Measurements from ENCODE around the gene SH3GLB1.
"Not testable (repeated sequence)": the region's sequence is repeated elsewhere in the genome, so short reads cannot be mapped to it uniquely, and the experiment has no call there.

Gene SH3GLB1

GRCh38 chr1:86699186-86699585 is 5.2 kb upstream of the SH3GLB1 start:
- DNase-seq (ENCODE audit: low read depth, low spot score), result no peak
- TF ChIP-seq CTCF (IDR thresholded peaks at IDR 0.05; ENCODE audit: insufficient read depth, low read length, missing control alignments), result no peak
- CTCF ChIA-PET, result no interaction called here
- POLR2A ChIA-PET, result no interaction called here
- no peak overlapping the region for H3K4me3 ChIP-seq (ENCODE audit: low read depth, low read length)

GRCh38 chr1:86701731-86702130 is 2.6 kb upstream of the SH3GLB1 start:
- H3K4me3 ChIP-seq (ENCODE audit: low read depth, low read length), result no peak overlapping the region
- TF ChIP-seq CTCF (IDR thresholded peaks at IDR 0.05; ENCODE audit: insufficient read depth, low read length, missing control alignments), result no peak
- ChIA-PET POLR2A (no interaction called here), CTCF (interaction anchor here (0.9 kb wide), 1 partner anchor 12 kb away, joined by 3 read pairs; no protein-coding TSS in a partner anchor)
- DNase-seq (ENCODE audit: low read depth, low spot score), result no peak

GRCh38 chr1:86702954-86703494 is 1.4 kb upstream of the SH3GLB1 start:
- DNase-seq (ENCODE audit: low read depth, low spot score); POLR2A ChIA-PET; H3K4me3 ChIP-seq (ENCODE audit: low read depth, low read length): not testable (repeated sequence)
- CTCF ChIA-PET, result interaction anchor here (1.0 to 5.1 kb wide), 10 partner anchors 8 to 380 kb away, joined by 3 to 138 read pairs (median 10); no protein-coding TSS in a partner anchor

GRCh38 chr1:86703696-86704457 is 499 bp upstream of the SH3GLB1 start:
- peak overlapping the region; percentile 83 for H3K4me3 ChIP-seq (ENCODE audit: low read depth, low read length)
- no peak for TF ChIP-seq CTCF (IDR thresholded peaks at IDR 0.05; ENCODE audit: insufficient read depth, low read length, missing control alignments)
- no peak for DNase-seq (ENCODE audit: low read depth, low spot score)
- POLR2A ChIA-PET, result interaction anchor here (0.6 to 2.0 kb wide), 3 partner anchors 10 to 25 kb away, joined by 3 to 6 read pairs (median 4); no protein-coding TSS in a partner anchor
- CTCF ChIA-PET, result interaction anchor here (0.6 to 5.1 kb wide), 47 partner anchors 8 to 521 kb away, joined by 3 to 138 read pairs (median 4); partner anchors contain the start of gene ODF2L

GRCh38 chr1:86704972-86705664 is 742 bp downstream of the SH3GLB1 start:
- ChIA-PET POLR2A (interaction anchor here (0.7 to 2.0 kb wide), 5 partner anchors 8 to 205 kb away, joined by 3 to 6 read pairs (median 3); no protein-coding TSS in a partner anchor), CTCF (interaction anchor here (0.7 to 5.1 kb wide), 42 partner anchors 10 to 411 kb away, joined by 3 to 138 read pairs (median 5); partner anchors contain the start of gene ODF2L)
- H3K4me3 ChIP-seq (ENCODE audit: low read depth, low read length), result peak overlapping the region; percentile 83
- DNase-seq (ENCODE audit: low read depth, low spot score), result no peak
- no peak for TF ChIP-seq CTCF (IDR thresholded peaks at IDR 0.05; ENCODE audit: insufficient read depth, low read length, missing control alignments)

- POLR2A ChIA-PET, result interaction anchor here (0.7 to 2.0 kb wide), 4 partner anchors 8 to 205 kb away, joined by 3 to 6 read pairs (median 4); no protein-coding TSS in a partner anchor
Observed at GRCh38 chr1:86705665-86705985, 1.2 kb downstream of the SH3GLB1 start.

More at GRCh38 chr1:86705665-86705985, 1.2 kb downstream of the SH3GLB1 start:
- TF ChIP-seq CTCF (IDR thresholded peaks at IDR 0.05; ENCODE audit: insufficient read depth, low read length, missing control alignments), result no peak
- CTCF ChIA-PET, result interaction anchor here (0.8 to 5.1 kb wide), 19 partner anchors 11 to 378 kb away, joined by 3 to 138 read pairs (median 6); no protein-coding TSS in a partner anchor
- no peak for DNase-seq (ENCODE audit: low read depth, low spot score)
- H3K4me3 ChIP-seq (ENCODE audit: low read depth, low read length), result peak overlapping the region; percentile 83
